Activated T-cell treated with anti-CD3 and anti-CD28 coated beads, Interleukin-2, amount 50 U/mL, for 72 hours (primary cell): ENCODE results near the gene RFX3. TPM values are rescaled to one million over a fixed set of nuclear protein-coding genes. Genes with fewer than 3 reads are reported as not detected.

Source experiments
- ATAC-seq, 2 donors: fragments of 150-1000 bp; cut with Tn5 transposase; replicated peaks in 1 of 2; 2 replicates each; pipeline ENCODE4 v1.10.0; 2021; ENCODE audit warnings: moderate library complexity in 2 of 2, mild to moderate bottlenecking in 1 of 2
- DNase-seq, 2 donors: peaks; one replicate each; pipeline ENCODE4 v3.0.0; 2021 to 2022; ENCODE audit warnings: mixed read lengths in 1 of 2
- H3K27ac Mint-ChIP-seq: one replicate; pipeline ENCODE4 v1.8.0; 2022; ENCODE audit warnings: mild to moderate bottlenecking, moderate library complexity, mixed read lengths
- H3K27me3 Mint-ChIP-seq: one replicate; pipeline ENCODE4 v1.8.0; 2022; ENCODE audit warnings: low read depth, mixed read lengths
- H3K36me3 Mint-ChIP-seq, 2 donors: one replicate each; pipeline ENCODE4 v1.8.0; 2022; ENCODE audit warnings: mixed read lengths in 2 of 2, mild to moderate bottlenecking in 1 of 2; ENCODE audit not compliant: insufficient read depth in 2 of 2
- H3K4me1 Mint-ChIP-seq: one replicate; pipeline ENCODE4 v1.8.0; 2022; ENCODE audit warnings: low read depth, mixed read lengths
- H3K4me3 Mint-ChIP-seq, 2 donors: one replicate each; pipeline ENCODE4 v1.8.0; 2022; ENCODE audit warnings: mild to moderate bottlenecking in 2 of 2, mixed read lengths in 2 of 2, moderate library complexity in 2 of 2
- H3K9me3 Mint-ChIP-seq, 2 donors: one replicate each; pipeline ENCODE4 v1.8.0; 2022; ENCODE audit warnings: mixed read lengths in 2 of 2
- total RNA-seq, 2 donors: library from RNA; stranded (reverse); gene quantifications; one replicate each; pipeline ENCODE4 v1.2.3, GENCODE V29; 2022

Gene RFX3
- 10 to 100 TPM; 20.1 to 20.2 TPM for total RNA-seq

DNA sequence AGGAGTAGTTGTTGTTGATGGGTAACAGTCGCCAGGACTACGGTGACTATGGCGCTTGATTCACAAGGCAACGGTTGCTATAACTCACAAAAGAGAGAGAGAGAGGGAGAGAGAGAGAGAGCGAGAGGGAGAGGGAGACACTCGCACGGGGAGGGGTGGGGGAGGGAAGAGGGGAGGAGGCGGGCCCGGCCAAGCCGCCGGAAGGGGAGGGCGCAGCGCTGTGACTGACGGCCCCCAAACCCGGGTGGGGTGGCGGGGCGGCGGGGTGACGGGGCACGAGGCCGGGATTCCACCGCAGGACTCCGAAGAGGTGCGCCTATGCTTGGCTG, at the start of gene RFX3:
TSS of gene RFX3 (minus strand) at position 166 of the 329 bp plus-strand sequence. CDS start 130,413 bp downstream, outside the sequence.
- Mint-ChIP-seq H3K27ac (peak within 1 kb of the TSS; percentile 98), H3K4me3 (peak within 1 kb of the TSS; percentile 88 to 96), H3K27me3 (no peaks in the 10 kb centered on the region), H3K9me3 (no peaks in the 10 kb centered on the region), H3K36me3 (peaks cover 7% of the 10 kb centered on the region in 2 donors), H3K4me1 (peaks cover 68% of the 10 kb centered on the region)
- ATAC-seq (peak; percentile 74 to 75), DNase-seq (peak; percentile 92 to 94)

- no peak for ATAC-seq
- H3K4me1 Mint-ChIP-seq, result peaks cover 11% of the 10 kb centered on the region
- no peak for DNase-seq
- no peak overlapping the region for H3K4me3 Mint-ChIP-seq
- peaks cover 0 to 2% of the 10 kb centered on the region in 2 donors for H3K36me3 Mint-ChIP-seq
- H3K27ac Mint-ChIP-seq, result no peak overlapping the region
- peaks cover 0 to 2% of the 10 kb centered on the region in 2 donors for H3K9me3 Mint-ChIP-seq
- H3K27me3 Mint-ChIP-seq, result no peaks in the 10 kb centered on the region
Measured at GRCh38 chr9:3571500-3571899, 45.7 kb upstream of the RFX3 start.

GRCh38 chr9:3569529-3569928, 43.7 kb upstream of the RFX3 start:
- ATAC-seq (no peak), DNase-seq (no peak)
- H3K27me3 Mint-ChIP-seq, result no peaks in the 10 kb centered on the region
- no peak overlapping the region for H3K27ac Mint-ChIP-seq
- H3K36me3 Mint-ChIP-seq, result peaks cover 0 to 2% of the 10 kb centered on the region in 2 donors
- H3K4me3 Mint-ChIP-seq, result no peak overlapping the region
- peaks cover 11% of the 10 kb centered on the region for H3K4me1 Mint-ChIP-seq
- H3K9me3 Mint-ChIP-seq, result no peaks in the 10 kb centered on the region

DNA sequence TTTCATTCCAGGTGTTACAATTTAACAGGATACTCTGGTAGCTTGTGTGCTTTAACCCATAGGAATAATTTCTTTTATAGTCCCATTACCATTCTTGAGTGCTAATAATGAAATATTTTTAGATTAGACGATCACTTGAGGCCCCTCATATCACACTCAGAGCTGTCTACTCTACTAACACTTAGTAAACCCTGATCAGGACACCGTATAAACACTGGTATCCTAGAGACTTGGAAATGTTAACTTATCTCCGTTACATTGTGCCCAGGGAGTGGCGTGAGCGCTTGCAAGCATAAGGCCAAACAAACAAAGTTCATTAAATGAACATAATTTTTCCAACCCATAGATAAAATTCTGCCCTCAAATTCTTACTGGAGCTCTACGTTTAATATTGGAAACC, 42.2 kb upstream of the RFX3 start:
- no peak overlapping the region for H3K27ac Mint-ChIP-seq
- ATAC-seq, result no peak
- no peaks in the 10 kb centered on the region for H3K9me3 Mint-ChIP-seq
- no peaks in the 10 kb centered on the region for H3K27me3 Mint-ChIP-seq
- peaks cover 11% of the 10 kb centered on the region for H3K4me1 Mint-ChIP-seq
- H3K36me3 Mint-ChIP-seq, result peaks cover 0 to 2% of the 10 kb centered on the region in 2 donors
- H3K4me3 Mint-ChIP-seq, result no peak overlapping the region
- DNase-seq, result no peak

DNA sequence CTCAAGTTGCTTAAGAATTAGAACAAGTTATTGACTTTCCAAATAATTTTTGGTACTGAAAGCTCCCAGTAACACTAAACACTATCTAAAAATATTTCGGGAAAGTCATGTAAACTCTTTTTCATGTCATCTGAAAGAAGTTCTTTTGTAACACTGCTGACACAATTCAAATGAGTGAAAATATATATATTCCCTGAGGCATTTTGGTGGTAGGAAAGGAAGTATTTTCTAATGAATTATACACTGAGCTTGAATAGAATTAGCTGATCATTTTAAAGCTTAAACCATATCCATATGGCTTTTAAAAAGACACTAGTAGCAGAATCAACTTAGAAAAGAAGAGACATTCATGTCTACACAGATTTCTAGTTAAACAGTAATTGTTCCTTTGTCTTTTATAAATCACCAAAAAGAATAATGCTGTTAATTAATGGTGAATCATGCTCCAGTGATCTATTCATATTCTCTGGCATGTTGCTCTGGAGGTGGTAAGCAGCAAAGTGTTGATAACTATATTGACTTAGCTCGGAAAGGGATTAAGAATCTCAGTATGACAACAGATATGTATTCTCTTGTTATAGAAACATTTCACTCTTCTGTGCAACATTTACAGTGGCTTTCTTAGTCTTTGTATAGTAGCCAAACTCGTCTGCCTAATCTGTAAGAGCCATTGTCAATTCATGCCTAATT, 27.4 kb upstream of the RFX3 start:
- H3K4me1 Mint-ChIP-seq, result no peaks in the 10 kb centered on the region
- H3K27me3 Mint-ChIP-seq, result no peaks in the 10 kb centered on the region
- peaks cover 0 to 1% of the 10 kb centered on the region in 2 donors for H3K9me3 Mint-ChIP-seq
- DNase-seq (no peak), ATAC-seq (no peak)
- H3K36me3 Mint-ChIP-seq, result peaks cover 3 to 7% of the 10 kb centered on the region in 2 donors
- H3K4me3 Mint-ChIP-seq, result no peak overlapping the region
- no peak overlapping the region for H3K27ac Mint-ChIP-seq

DNA sequence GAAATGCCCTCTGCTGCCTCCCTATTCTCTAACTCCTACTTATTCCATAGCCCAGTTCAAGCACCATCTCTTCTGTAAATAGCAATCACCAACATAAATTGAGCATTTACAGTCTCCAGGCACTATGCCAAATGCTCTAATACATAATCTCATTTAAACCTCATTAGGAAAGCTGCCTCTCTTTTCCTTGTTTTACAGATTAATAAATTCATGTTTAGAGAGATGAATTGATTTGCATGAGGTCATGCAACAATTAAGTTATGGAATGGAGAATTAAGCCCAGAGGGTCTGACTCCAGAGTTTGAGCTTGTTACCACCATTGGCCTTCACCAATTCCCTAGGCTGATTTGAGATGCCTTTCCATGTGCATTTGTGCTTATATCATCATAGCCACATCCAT, 23.4 kb upstream of the RFX3 start:
- H3K36me3 Mint-ChIP-seq, result peaks cover 3 to 4% of the 10 kb centered on the region in 2 donors
- H3K27ac Mint-ChIP-seq, result no peak overlapping the region
- H3K4me1 Mint-ChIP-seq, result peaks cover 3% of the 10 kb centered on the region
- ATAC-seq (no peak), DNase-seq (no peak)
- H3K4me3 Mint-ChIP-seq, result no peak overlapping the region
- H3K9me3 Mint-ChIP-seq, result no peaks in the 10 kb centered on the region
- H3K27me3 Mint-ChIP-seq, result no peaks in the 10 kb centered on the region

GRCh38 chr9:3548648-3549047, 22.8 kb upstream of the RFX3 start:
- DNase-seq, result no peak
- H3K4me3 Mint-ChIP-seq, result no peak overlapping the region
- no peaks in the 10 kb centered on the region for H3K27me3 Mint-ChIP-seq
- H3K9me3 Mint-ChIP-seq, result no peaks in the 10 kb centered on the region
- no peak overlapping the region for H3K27ac Mint-ChIP-seq
- peaks cover 9% of the 10 kb centered on the region for H3K4me1 Mint-ChIP-seq
- peaks cover 3 to 4% of the 10 kb centered on the region in 2 donors for H3K36me3 Mint-ChIP-seq
- ATAC-seq, result no peak

DNA sequence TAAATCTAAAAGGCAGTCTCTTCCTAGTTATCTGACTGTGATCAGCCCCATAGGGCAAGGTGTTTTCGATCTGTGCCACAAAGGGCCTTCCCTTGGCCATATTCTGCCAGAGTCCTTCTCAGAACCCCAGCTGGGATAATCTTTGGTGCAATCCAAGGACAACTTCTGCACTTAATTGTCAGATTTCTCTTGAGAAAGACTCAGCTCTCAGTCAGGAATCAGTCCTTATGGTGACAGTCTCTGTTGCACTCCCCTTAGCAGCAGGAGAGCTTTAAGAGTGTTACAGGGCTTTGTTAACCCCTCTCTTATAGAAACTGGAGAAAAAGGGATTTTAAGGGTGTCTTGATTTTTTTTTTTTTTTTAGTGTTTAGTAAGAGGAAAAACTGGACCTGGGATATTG, 15.4 kb upstream of the RFX3 start:
- H3K4me3 Mint-ChIP-seq, result no peak overlapping the region
- no peak for ATAC-seq
- DNase-seq, result no peak
- peaks cover 0 to 9% of the 10 kb centered on the region in 2 donors for H3K36me3 Mint-ChIP-seq
- peaks cover 15% of the 10 kb centered on the region for H3K4me1 Mint-ChIP-seq
- no peaks in the 10 kb centered on the region for H3K9me3 Mint-ChIP-seq
- no peak overlapping the region for H3K27ac Mint-ChIP-seq
- no peaks in the 10 kb centered on the region for H3K27me3 Mint-ChIP-seq

- ATAC-seq (peak; percentile 52 to 57), DNase-seq (no peak)
- H3K4me3 Mint-ChIP-seq, result peak overlapping the region; percentile 4 to 45
- H3K9me3 Mint-ChIP-seq, result no peaks in the 10 kb centered on the region
- H3K27me3 Mint-ChIP-seq, result no peaks in the 10 kb centered on the region
- peak overlapping the region; percentile 77 for H3K27ac Mint-ChIP-seq
- H3K4me1 Mint-ChIP-seq, result peaks cover 40% of the 10 kb centered on the region
- H3K36me3 Mint-ChIP-seq, result peaks cover 0 to 12% of the 10 kb centered on the region in 2 donors
Measured at GRCh38 chr9:3534614-3535404, 9.0 kb upstream of the RFX3 start.

DNA sequence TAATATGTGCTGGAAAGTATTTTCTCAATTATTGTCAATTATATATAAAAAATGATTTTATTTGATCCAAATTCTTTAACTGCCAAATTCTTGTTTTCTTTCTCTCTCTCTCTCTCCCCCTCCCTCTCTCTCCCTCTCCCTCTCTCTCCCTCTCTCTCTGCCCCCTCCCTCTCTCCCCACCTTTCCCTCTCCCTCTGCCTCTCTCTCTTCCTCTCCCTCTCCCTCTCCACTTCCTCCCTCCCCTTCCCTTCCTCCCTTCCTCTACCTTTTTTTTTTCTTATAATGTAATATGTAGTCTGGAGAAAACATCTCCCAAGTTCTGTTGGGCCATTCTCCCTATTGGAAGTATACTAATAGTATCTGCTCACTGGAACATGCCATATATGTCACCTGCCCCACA, 6.4 kb upstream of the RFX3 start:
- Mint-ChIP-seq H3K4me3 (no peak overlapping the region), H3K27me3 (no peaks in the 10 kb centered on the region), H3K9me3 (no peaks in the 10 kb centered on the region), H3K27ac (peak overlapping the region; percentile 33), H3K4me1 (peaks cover 66% of the 10 kb centered on the region), H3K36me3 (peaks cover 0 to 8% of the 10 kb centered on the region in 2 donors)
- DNase-seq (no peak), ATAC-seq (no peak)

GRCh38 chr9:3528451-3528850, 2.6 kb upstream of the RFX3 start:
- peak; percentile 23 to 28 for ATAC-seq

GRCh38 chr9:3526997-3527940, 1.5 kb upstream of the RFX3 start:
- H3K4me1 Mint-ChIP-seq, result peaks cover 65% of the 10 kb centered on the region
- no peak for ATAC-seq
- DNase-seq, result peak; percentile 10 to 44
- peaks cover 7 to 9% of the 10 kb centered on the region in 2 donors for H3K36me3 Mint-ChIP-seq
- H3K9me3 Mint-ChIP-seq, result no peaks in the 10 kb centered on the region
- H3K27ac Mint-ChIP-seq, result peak overlapping the region; percentile 97
- H3K27me3 Mint-ChIP-seq, result no peaks in the 10 kb centered on the region
- H3K4me3 Mint-ChIP-seq, result peak overlapping the region; percentile 88 to 96

More at GRCh38 chr9:3528451-3528850, 2.6 kb upstream of the RFX3 start:
- no peaks in the 10 kb centered on the region for H3K27me3 Mint-ChIP-seq
- peak overlapping the region; percentile 88 to 96 for H3K4me3 Mint-ChIP-seq
- H3K27ac Mint-ChIP-seq, result peak overlapping the region; percentile 97
- peaks cover 7 to 10% of the 10 kb centered on the region in 2 donors for H3K36me3 Mint-ChIP-seq
- H3K9me3 Mint-ChIP-seq, result no peaks in the 10 kb centered on the region
- DNase-seq, result peak; percentile 66 to 69
- peaks cover 59% of the 10 kb centered on the region for H3K4me1 Mint-ChIP-seq
